B cell (primary cell): ENCODE results near the gene DAD1. TPM values are rescaled to one million over a fixed set of nuclear protein-coding genes. Genes with fewer than 3 reads are reported as not detected.

Experiments
- ATAC-seq: fragments of 200-7000 bp; cut with Tn5 transposase; one replicate; pipeline ENCODE4 v1.10.0; 2021; ENCODE audit warnings: low read depth, mild to moderate bottlenecking, moderate number of reproducible peaks, moderate library complexity
- CTCF ChIA-PET: fragments of 350-600 bp; sonication (Branson Sonifier 250); formaldehyde crosslinking; loops from one replicate; lab custom pipeline; 2021; ENCODE audit warnings: antibody characterized with exemption, inconsistent platforms; lab: Charles Lee
- POLR2A ChIA-PET: fragments of 350-600 bp; sonication (Branson Sonifier 250); formaldehyde crosslinking; loops from one replicate; lab custom pipeline; 2021; ENCODE audit warnings: antibody characterized with exemption; lab: Charles Lee
- DNase-seq: peaks from one replicate; pipeline ENCODE4 v3.0.0; 2013
- H2AFZ ChIP-seq: 2 replicates; pipeline ENCODE4 v1.6.1; 2012; ENCODE audit warnings: mild to moderate bottlenecking, low read depth, low read length; ENCODE audit not compliant: insufficient read depth, poor library complexity, severe bottlenecking
- H3K27ac ChIP-seq, 2 donors: 1 replicate in 1 of 2; 2 replicates in 1 of 2; pipeline ENCODE4 v1.5.1; 2012 to 2013; ENCODE audit warnings: low read length in 2 of 2, mild to moderate bottlenecking in 2 of 2, moderate library complexity in 1 of 2
- H3K27me3 ChIP-seq, 4 experiments: fragments of 200-600 bp in 1 of 4; sonication (generic) in 1 of 4; replicated peaks in 1 of 4; 1 replicate in 2 of 4; 2 replicates in 2 of 4; pipeline versions ENCODE4 v1.6.1 to v1.7.0; 2013 to 2016; ENCODE audit warnings: low read length in 3 of 4, mild to moderate bottlenecking in 2 of 4, mixed read lengths in 1 of 4, moderate library complexity in 1 of 4; ENCODE audit not compliant: insufficient read depth in 4 of 4, control insufficient read depth in 3 of 4; ENCODE audit errors: control extremely low read depth in 1 of 4
- H3K36me3 ChIP-seq, 2 experiments: replicated peaks in 1 of 2; 1 replicate in 1 of 2; 2 replicates in 1 of 2; pipeline versions ENCODE4 v1.6.1 to v1.7.1; 2013; ENCODE audit warnings: low read length in 1 of 2; ENCODE audit not compliant: insufficient read depth in 2 of 2, control insufficient read depth in 1 of 2; ENCODE audit errors: control extremely low read depth in 1 of 2, extremely low read depth in 1 of 2
- H3K4me1 ChIP-seq, 2 donors: fragments of 200-600 bp in 1 of 2; sonication (generic) in 1 of 2; 1 replicate in 1 of 2; 2 replicates in 1 of 2; pipeline versions ENCODE4 v1.5.1 to v1.6.1; 2013 to 2017; ENCODE audit warnings: low read length in 2 of 2; ENCODE audit not compliant: control insufficient read depth in 2 of 2, insufficient read depth in 2 of 2
- H3K4me2 ChIP-seq: replicated peaks from 2 replicates; pipeline ENCODE3; 2012; ENCODE audit warnings: mild to moderate bottlenecking, low read depth, low read length; ENCODE audit not compliant: poor library complexity, severe bottlenecking
- H3K4me3 ChIP-seq, 5 experiments: fragments of 200-600 bp in 1 of 5; sonication (generic) in 1 of 5; 1 replicate in 3 of 5; 2 replicates in 2 of 5; pipeline versions ENCODE4 v1.5.1 to v1.7.0; 2011 to 2016; ENCODE audit warnings: low read length in 4 of 5, mild to moderate bottlenecking in 4 of 5, low read depth in 2 of 5, control low read depth in 1 of 5, moderate library complexity in 1 of 5; ENCODE audit not compliant: insufficient read depth in 1 of 5; ENCODE audit errors: control extremely low read depth in 1 of 5, extremely low read depth in 1 of 5
- H3K79me2 ChIP-seq: fragments of 200-600 bp; sonication (generic); one replicate; pipeline ENCODE4 v1.6.0; 2016; ENCODE audit warnings: low read length; ENCODE audit not compliant: control insufficient read depth, insufficient read depth
- H3K9ac ChIP-seq: fragments of 200-600 bp; sonication (generic); 2 replicates; pipeline ENCODE4 v1.6.1; 2017; ENCODE audit warnings: mild to moderate bottlenecking, low read length, moderate library complexity
- H3K9me3 ChIP-seq, 3 donors: one replicate each; pipeline versions ENCODE4 v1.6.1 to v1.7.1; 2013; ENCODE audit warnings: low read length in 2 of 3; ENCODE audit not compliant: control insufficient read depth in 2 of 3, insufficient read depth in 1 of 3; ENCODE audit errors: control extremely low read depth in 1 of 3
- H4K20me1 ChIP-seq: 2 replicates; pipeline ENCODE4 v1.6.0; 2012; ENCODE audit warnings: mild to moderate bottlenecking, low read length; ENCODE audit not compliant: insufficient read depth, control insufficient read depth, poor library complexity, severe bottlenecking
- H3K27ac Mint-ChIP-seq: one replicate; pipeline ENCODE4 v1.8.0; 2021; ENCODE audit warnings: mixed read lengths
- H3K27me3 Mint-ChIP-seq: one replicate; pipeline ENCODE4 v1.8.0; 2021; ENCODE audit warnings: mixed read lengths
- H3K4me1 Mint-ChIP-seq: one replicate; pipeline ENCODE4 v1.8.0; 2021; ENCODE audit warnings: mixed read lengths
- H3K4me3 Mint-ChIP-seq: one replicate; pipeline ENCODE4 v1.8.0; 2021; ENCODE audit warnings: mixed read lengths
- H3K9me3 Mint-ChIP-seq: one replicate; pipeline ENCODE4 v1.8.0; 2022; ENCODE audit warnings: mixed read lengths; ENCODE audit not compliant: insufficient read depth
- CTCF ChIP-seq: fragments of 200-600 bp; IDR thresholded peaks from one replicate; pipeline ENCODE4 v1.8.0; 2022; ENCODE audit warnings: antibody characterized with exemption, mild to moderate bottlenecking
- EZH2 ChIP-seq: IDR thresholded peaks from 2 replicates; pipeline ENCODE4 v1.6.1; 2012; ENCODE audit warnings: borderline replicate concordance, low read depth, mild to moderate bottlenecking, moderate library complexity, low read length; ENCODE audit not compliant: insufficient read depth, poor library complexity, severe bottlenecking
- WGBS: methylation state at CpG from one replicate; pipeline ENCODE4 v1.1.5; 2013; ENCODE audit warnings: missing lambda C conversion rate; ENCODE audit not compliant: insufficient coverage; 5-methylcytosine and 5-hydroxymethylcytosine counted together
- intact Hi-C: fragments of 100-400 bp; cut with micrococcal nuclease; formaldehyde crosslinking; loops from one replicate; pipeline ENCODE4 v1.10.0; 2022
- polyA plus RNA-seq: library from polyadenylated mRNA; depleted of rRNA; stranded (reverse); fragments of >200 nt; gene quantifications from 2 replicates; pipeline ENCODE4 v1.2.3, GENCODE V29; 2012
- total RNA-seq, 2 donors: library from RNA; stranded (reverse); fragments of 120-200 nt in 1 of 2; gene quantifications; 1 replicate in 1 of 2; 2 replicates in 1 of 2; pipeline versions ENCODE4 v1.2.3 to v1.2.4, GENCODE V29; 2013 to 2022

Gene DAD1
- total and polyA plus RNA-seq, 2 donors (not counting 1 experiment from before 2014, with no cell fraction given), result 77.4 to 114 TPM

DNA sequence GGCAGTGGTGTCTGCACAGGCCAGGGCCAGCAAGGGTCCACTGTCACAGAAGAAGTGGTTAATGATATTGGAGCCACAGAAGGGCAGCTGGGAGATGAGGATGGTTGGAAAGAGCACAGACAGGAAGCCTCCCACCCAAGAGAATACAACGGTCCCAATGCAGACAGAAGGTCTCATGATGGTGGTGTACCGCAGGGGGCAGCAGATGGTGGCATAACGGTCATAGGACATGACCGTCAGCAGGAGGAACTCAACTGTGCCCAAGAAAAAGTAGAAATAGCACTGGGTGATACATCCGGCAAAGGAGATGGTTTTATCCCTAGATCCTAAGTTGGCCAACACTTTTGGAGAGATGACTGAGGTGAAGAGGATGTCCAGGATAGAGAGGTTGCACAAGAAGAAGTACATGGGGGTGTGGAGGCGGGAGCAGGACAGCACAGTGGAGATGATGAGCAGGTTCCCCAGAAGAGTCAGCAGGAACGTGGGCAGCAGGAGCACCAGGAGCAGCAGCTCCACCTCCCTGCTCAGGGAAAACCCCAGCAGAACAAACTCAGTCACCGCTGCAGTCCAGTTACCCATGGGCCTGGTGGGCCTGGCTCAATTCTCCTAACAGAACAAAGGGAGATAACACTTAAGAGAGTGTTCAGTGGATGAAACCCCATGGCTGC, 45.3 kb upstream of the DAD1 start:
- ChIA-PET CTCF (no interaction called here), POLR2A (no interaction called here)
- Histone ChIP-seq H2AFZ (no peak overlapping the region), H3K27ac (no peak overlapping the region), H3K4me1 (no peaks in the 10 kb centered on the region), H3K27me3 (peaks cover 0 to 9% (median 0%) of the 10 kb centered on the region in 4 experiments), H3K9ac (no peak overlapping the region), H3K79me2 (no peaks in the 10 kb centered on the region), H3K4me2 (no peak overlapping the region), H3K4me3 (no peak overlapping the region), H3K36me3 (no peaks in the 10 kb centered on the region), H3K9me3 (peaks cover 0 to 17% (median 0%) of the 10 kb centered on the region in 3 donors), H4K20me1 (no peaks in the 10 kb centered on the region)
- ATAC-seq (no peak), DNase-seq (no peak)
- Mint-ChIP-seq H3K9me3 (peaks cover 7% of the 10 kb centered on the region), H3K27ac (no peak overlapping the region), H3K4me3 (no peak overlapping the region), H3K4me1 (no peaks in the 10 kb centered on the region), H3K27me3 (peaks cover 33% of the 10 kb centered on the region)
- intact Hi-C loops, result no loop called here
- TF ChIP-seq EZH2 (no peak), CTCF (no peak)
- WGBS, result 80% methylated on average over 6 of the region's 8 CpGs

DNA sequence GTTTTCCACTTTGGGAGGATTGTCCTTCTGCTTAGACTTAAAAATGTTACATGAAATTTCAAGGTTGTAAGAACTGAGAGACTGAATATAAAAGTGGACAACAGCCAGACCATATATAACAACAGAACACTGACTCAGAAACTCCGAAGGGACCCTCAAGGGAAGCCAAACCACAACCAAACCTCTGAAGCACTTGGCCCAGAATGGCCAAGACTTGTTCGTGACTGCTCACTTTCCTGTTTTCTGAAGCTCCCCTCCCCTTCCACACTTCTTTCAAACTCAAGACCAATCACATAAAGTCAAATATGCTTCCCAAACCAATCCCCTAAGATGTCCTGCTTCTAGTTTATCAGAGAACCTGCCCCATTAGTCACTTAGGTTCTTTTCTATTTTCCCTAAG, 41.5 kb upstream of the DAD1 start:
- 77% methylated on average over 2 of the region's 2 CpGs for WGBS
- Histone ChIP-seq H3K4me1 (no peaks in the 10 kb centered on the region), H3K9me3 (peaks cover 0 to 17% (median 0%) of the 10 kb centered on the region in 3 donors), H2AFZ (no peak overlapping the region), H3K4me2 (no peak overlapping the region), H3K4me3 (no peak overlapping the region), H3K9ac (no peak overlapping the region), H3K36me3 (no peaks in the 10 kb centered on the region), H4K20me1 (no peaks in the 10 kb centered on the region), H3K79me2 (no peaks in the 10 kb centered on the region), H3K27ac (no peak overlapping the region), H3K27me3 (peaks cover 0 to 10% (median 1%) of the 10 kb centered on the region in 4 experiments)
- intact Hi-C loops, result no loop called here
- Mint-ChIP-seq H3K4me3 (no peak overlapping the region), H3K27ac (no peak overlapping the region), H3K4me1 (no peaks in the 10 kb centered on the region), H3K27me3 (peaks cover 41% of the 10 kb centered on the region), H3K9me3 (peaks cover 7% of the 10 kb centered on the region)
- ATAC-seq (no peak), DNase-seq (no peak)
- TF ChIP-seq EZH2, result no peak
- TF ChIP-seq CTCF, result no peak
- CTCF ChIA-PET, result no interaction called here
- POLR2A ChIA-PET, result no interaction called here
